H9 (cell line): ENCODE measurements around the gene SHMT2. TPM values are rescaled to one million over a fixed set of nuclear protein-coding genes. Genes with fewer than 3 reads are reported as not detected.
A peak's percentile ranks its signal among the peaks of the same experiment; 100 is the strongest.

Source experiments
- DNase-seq: peaks from one replicate; pipeline ENCODE4 v3.0.0-alpha.2; 2017
- H2AFZ ChIP-seq: one replicate; pipeline ENCODE4 v1.6.1; 2013; ENCODE audit warnings: mild to moderate bottlenecking, low read length, control low read depth, moderate library complexity
- H2AK5ac ChIP-seq: 2 replicates; pipeline ENCODE4 v1.6.1; 2013; ENCODE audit warnings: low read length, control low read depth, mixed read lengths; ENCODE audit not compliant: insufficient read length
- H2BK120ac ChIP-seq: one replicate; pipeline ENCODE4 v1.6.1; 2013; ENCODE audit warnings: low read depth, mild to moderate bottlenecking, low read length, control low read depth, inconsistent platforms; ENCODE audit not compliant: poor library complexity, severe bottlenecking
- H2BK12ac ChIP-seq: 2 replicates; pipeline ENCODE4 v1.6.1; 2013; ENCODE audit warnings: low read length, control low read depth, mixed read lengths, low read depth; ENCODE audit not compliant: insufficient read length
- H2BK15ac ChIP-seq: 2 replicates; pipeline ENCODE4 v1.6.1; 2013; ENCODE audit warnings: low read depth, low read length, control low read depth
- H2BK20ac ChIP-seq: one replicate; pipeline ENCODE4 v1.6.1; 2013; ENCODE audit warnings: low read depth, mild to moderate bottlenecking, low read length, control low read depth, inconsistent platforms; ENCODE audit not compliant: poor library complexity, severe bottlenecking
- H2BK5ac ChIP-seq: 2 replicates; pipeline ENCODE4 v1.6.1; 2013; ENCODE audit warnings: low read length, control low read depth, mixed read lengths; ENCODE audit not compliant: insufficient read length
- H3K14ac ChIP-seq: 2 replicates; pipeline ENCODE4 v1.6.1; 2013; ENCODE audit warnings: low read length, control low read depth; ENCODE audit not compliant: insufficient read depth
- H3K18ac ChIP-seq: 2 replicates; pipeline ENCODE4 v1.6.1; 2013; ENCODE audit warnings: low read depth, mild to moderate bottlenecking, mixed read lengths, low read length, control low read depth; ENCODE audit not compliant: insufficient read length
- H3K23ac ChIP-seq: 2 replicates; pipeline ENCODE4 v1.6.1; 2013; ENCODE audit warnings: low read length, control low read depth, mixed read lengths, low read depth; ENCODE audit not compliant: insufficient read length
- H3K23me2 ChIP-seq: 2 replicates; pipeline ENCODE4 v1.6.1; 2013; ENCODE audit warnings: low read depth, mild to moderate bottlenecking, mixed read lengths, low read length, control low read depth; ENCODE audit not compliant: insufficient read length, poor library complexity, severe bottlenecking
- H3K27ac ChIP-seq: 2 replicates; pipeline ENCODE4 v1.5.1; 2013; ENCODE audit warnings: low read length, control low read depth, mixed read lengths, low read depth; ENCODE audit not compliant: insufficient read length
- H3K27me3 ChIP-seq: 2 replicates; pipeline ENCODE4 v1.6.1; 2013; ENCODE audit warnings: low read length, control low read depth, inconsistent platforms; ENCODE audit not compliant: insufficient read depth
- H3K4ac ChIP-seq: 2 replicates; pipeline ENCODE4 v1.6.1; 2013; ENCODE audit warnings: low read depth, mild to moderate bottlenecking, control low read depth, inconsistent platforms, low read length, moderate library complexity
- H3K4me1 ChIP-seq: 2 replicates; pipeline ENCODE4 v1.6.1; 2013; ENCODE audit warnings: low read length, control low read depth, inconsistent platforms; ENCODE audit not compliant: insufficient read depth
- H3K4me2 ChIP-seq: 2 replicates; pipeline ENCODE4 v1.6.1; 2013; ENCODE audit warnings: low read length, control low read depth, mixed read lengths; ENCODE audit not compliant: insufficient read length, insufficient read depth
- H3K56ac ChIP-seq: 2 replicates; pipeline ENCODE4 v1.6.1; 2013; ENCODE audit warnings: low read depth, mild to moderate bottlenecking, mixed read lengths, low read length, control low read depth; ENCODE audit not compliant: insufficient read length
- H3K79me1 ChIP-seq: 2 replicates; pipeline ENCODE4 v1.6.1; 2013; ENCODE audit warnings: low read depth, mild to moderate bottlenecking, moderate library complexity, low read length, control low read depth, inconsistent platforms; ENCODE audit not compliant: insufficient read depth, poor library complexity, severe bottlenecking
- H3K79me2 ChIP-seq: 2 replicates; pipeline ENCODE4 v1.6.1; 2013; ENCODE audit warnings: low read length, control low read depth, inconsistent platforms; ENCODE audit not compliant: insufficient read depth
- H3K9ac ChIP-seq: 2 replicates; pipeline ENCODE4 v1.6.1; 2013; ENCODE audit warnings: low read length, control low read depth, mixed read lengths; ENCODE audit not compliant: insufficient read length; ENCODE audit errors: extremely low read depth
- H3K9me3 ChIP-seq: one replicate; pipeline ENCODE4 v1.6.1; 2013; ENCODE audit warnings: low read depth, low read length, inconsistent platforms; ENCODE audit not compliant: control insufficient read depth
- H3T11ph ChIP-seq: one replicate; pipeline ENCODE4 v1.6.1; 2013; ENCODE audit warnings: mild to moderate bottlenecking, low read length, control low read depth, inconsistent platforms
- H4K20me1 ChIP-seq: one replicate; pipeline ENCODE4 v1.6.1; 2013; ENCODE audit not compliant: control insufficient read depth, insufficient read length, insufficient read depth
- H4K5ac ChIP-seq: 2 replicates; pipeline ENCODE4 v1.6.1; 2013; ENCODE audit warnings: low read depth, mild to moderate bottlenecking, mixed read lengths, low read length, control low read depth; ENCODE audit not compliant: insufficient read length
- H4K8ac ChIP-seq: replicated peaks from 2 replicates; pipeline ENCODE4 v1.6.1; 2013; ENCODE audit warnings: low read length, control low read depth, mixed read lengths, low read depth; ENCODE audit not compliant: insufficient read length
- H4K91ac ChIP-seq: 2 replicates; pipeline ENCODE4 v1.6.1; 2013; ENCODE audit warnings: low read depth, mild to moderate bottlenecking, moderate library complexity, mixed read lengths, low read length, control low read depth; ENCODE audit not compliant: insufficient read length
- H3K27ac Mint-ChIP-seq, 3 experiments: 2 replicates in 2 of 3; 3 replicates in 1 of 3; pipeline ENCODE4 v1.8.0; 2020 to 2021; ENCODE audit warnings: mixed read lengths in 3 of 3, mild to moderate bottlenecking in 1 of 3, moderate library complexity in 1 of 3
- H3K27me3 Mint-ChIP-seq: 2 replicates; pipeline ENCODE4 v1.8.0; 2021; ENCODE audit warnings: low read depth, mild to moderate bottlenecking, moderate library complexity, mixed read lengths
- H3K36me3 Mint-ChIP-seq, 3 experiments: 2 replicates in 2 of 3; 3 replicates in 1 of 3; pipeline ENCODE4 v1.8.0; 2020 to 2021; ENCODE audit warnings: low read depth in 3 of 3, mixed read lengths in 3 of 3; ENCODE audit not compliant: insufficient read depth in 1 of 3
- H3K4me1 Mint-ChIP-seq, 2 experiments: 2 replicates each; pipeline ENCODE4 v1.8.0; 2020; ENCODE audit warnings: mixed read lengths in 2 of 2
- H3K4me3 Mint-ChIP-seq, 2 experiments: 2 replicates in 1 of 2; 3 replicates in 1 of 2; pipeline ENCODE4 v1.8.0; 2020 to 2021; ENCODE audit warnings: mild to moderate bottlenecking in 2 of 2, mixed read lengths in 2 of 2, moderate library complexity in 1 of 2
- H3K9me3 Mint-ChIP-seq, 2 experiments: 2 replicates in 1 of 2; 3 replicates in 1 of 2; pipeline ENCODE4 v1.8.0; 2020; ENCODE audit warnings: mild to moderate bottlenecking in 2 of 2, mixed read lengths in 2 of 2, moderate library complexity in 1 of 2
- CTCF ChIP-seq: fragments of 200-600 bp; sonication (generic); conservative IDR thresholded peaks from 3 replicates; pipeline ENCODE4 v1.8.0; 2021; ENCODE audit warnings: antibody characterized with exemption, mild to moderate bottlenecking
- WGBS: extraction: QIAGEN DNeasy Blood & Tissue Kit; methylation state at CpG from one replicate; pipeline ENCODE4 v1.1.7; 2013; ENCODE audit warnings: missing lambda C conversion rate, low lambda C conversion rate, mixed read lengths; ENCODE audit not compliant: insufficient read length; ENCODE audit errors: extremely low coverage; 5-methylcytosine and 5-hydroxymethylcytosine counted together
- total RNA-seq: library from RNA; stranded (reverse); gene quantifications from 2 replicates; pipeline ENCODE4 v1.2.1, GENCODE V29; 2021

SHMT2 gene
- total RNA-seq, 1 experiment from 2014 or later = 260 TPM

GRCh38 chr12:57241402-57242310 is 12.1 kb downstream of the SHMT2 start:
- no peaks in the 10 kb centered on the region for H3K79me2 ChIP-seq
- H4K20me1 ChIP-seq = no peaks in the 10 kb centered on the region
- Mint-ChIP-seq H3K4me3 (peak overlapping the region in 1 of 2 experiments; percentile 84; a peak in 4 of 5 replicates), H3K9me3 (no peaks in the 10 kb centered on the region), H3K27me3 (peaks cover 79% of the 10 kb centered on the region), H3K4me1 (peaks cover 57 to 68% of the 10 kb centered on the region in 2 experiments), H3K36me3 (peaks cover 0 to 2% (median 2%) of the 10 kb centered on the region in 3 experiments; a peak in 3 of 7 replicates), H3K27ac (peak overlapping the region in 1 of 3 experiments; percentile 42; a peak in 1 of 7 replicates)
- peak overlapping the region; percentile 44 for H3K4me2 ChIP-seq
- no peak overlapping the region for H2BK120ac ChIP-seq
- no peak overlapping the region for H2BK12ac ChIP-seq
- H2AFZ ChIP-seq = no peak overlapping the region
- H3K14ac ChIP-seq = no peak overlapping the region
- H3K56ac ChIP-seq = no peak overlapping the region
- H3K4me1 ChIP-seq = 0 out of 2 replicates have a peak, but pooled peaks cover 4% of the 10 kb centered on the region
- no peak; the same call in 2 of the 3 replicates for TF ChIP-seq CTCF
- no CpG with 5 or more reads among the region's 48 CpGs for WGBS
- no peak overlapping the region for H3K9ac ChIP-seq
- H3K79me1 ChIP-seq = no peaks in the 10 kb centered on the region
- no peak overlapping the region for H4K8ac ChIP-seq
- H3T11ph ChIP-seq = no peak overlapping the region
- H3K23ac ChIP-seq = no peak overlapping the region
- H3K18ac ChIP-seq = no peak overlapping the region
- no peak overlapping the region for H2BK5ac ChIP-seq
- H2BK20ac ChIP-seq = no peak overlapping the region
- H3K4ac ChIP-seq = no peak overlapping the region
- H3K9me3 ChIP-seq = no peaks in the 10 kb centered on the region
- no peak overlapping the region for H4K91ac ChIP-seq
- no peak overlapping the region for H4K5ac ChIP-seq
- H2AK5ac ChIP-seq = no peak overlapping the region
- peaks cover 29% of the 10 kb centered on the region for H3K23me2 ChIP-seq
- no peak overlapping the region for H3K27ac ChIP-seq
- peaks cover 48% of the 10 kb centered on the region for H3K27me3 ChIP-seq
- no peak overlapping the region for H2BK15ac ChIP-seq
- no peak for DNase-seq
